GM18907 (cell line): Measurements from ENCODE around the gene WWOX.

Source experiments
- ATAC-seq: cut with Tn5 transposase; IDR thresholded peaks from one replicate; pipeline ENCODE4 v1.9.1; 2021; ENCODE audit warnings: mild to moderate bottlenecking, moderate library complexity; ENCODE audit not compliant: unreplicated experiment

WWOX gene

DNA sequence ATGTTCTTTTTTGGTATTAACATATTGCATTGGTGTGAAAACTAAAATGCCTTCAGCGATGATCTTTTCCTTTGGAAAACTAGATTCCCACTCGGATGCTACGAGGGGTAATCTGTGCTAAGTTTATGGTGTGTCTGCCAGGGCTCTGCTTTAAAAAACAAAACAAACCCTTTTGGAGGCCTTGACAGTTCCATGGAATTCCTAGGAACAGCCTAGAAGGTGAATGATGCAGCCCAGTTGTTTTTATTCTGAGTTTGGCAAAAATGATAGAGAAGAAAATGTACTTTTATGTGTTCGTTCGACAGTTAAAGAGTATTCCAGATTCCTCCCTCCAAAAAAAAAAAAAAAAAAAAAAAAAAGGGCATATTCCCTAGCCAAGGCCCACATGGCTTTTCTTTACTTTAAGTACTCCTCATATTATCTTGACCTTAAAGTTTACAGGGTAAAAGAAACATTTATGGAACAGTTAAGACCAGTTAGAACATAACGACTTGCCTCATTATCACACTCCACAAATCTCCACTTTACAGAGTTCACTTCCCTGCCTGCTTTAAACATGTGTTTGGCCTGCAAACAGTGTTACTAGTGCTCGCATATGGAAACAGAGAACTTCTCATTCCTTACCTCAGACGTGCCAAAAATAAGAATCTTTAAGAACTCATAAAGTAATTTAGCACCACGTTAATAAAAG is 159.1 kb downstream of the WWOX start:
- no peak for ATAC-seq

GRCh38 chr16:78259873-78260272 is 160.4 kb downstream of the WWOX start:
- ATAC-seq, result no peak

DNA sequence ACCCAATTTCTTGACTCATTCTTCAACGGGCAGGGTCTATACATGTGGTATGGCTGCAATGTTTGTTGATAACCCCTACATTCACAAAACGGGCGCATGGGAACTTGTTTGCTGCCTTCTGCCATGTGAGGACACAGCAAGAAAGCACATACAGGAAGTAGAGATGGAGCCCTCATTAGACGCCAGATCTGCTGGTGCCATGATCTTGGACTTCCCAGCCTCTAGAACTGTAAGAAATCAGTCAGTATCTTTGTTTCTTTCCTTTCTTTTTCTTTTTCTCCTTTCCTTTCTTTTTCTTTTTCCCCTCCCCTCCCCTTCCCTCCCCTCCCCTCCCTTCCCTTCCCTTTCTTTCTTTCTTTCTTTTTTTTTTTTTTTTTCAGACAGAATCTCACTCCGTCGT is 165.2 kb downstream of the WWOX start:
- no peak for ATAC-seq

GRCh38 chr16:78269256-78269655 is 169.8 kb downstream of the WWOX start:
- no peak for ATAC-seq

DNA sequence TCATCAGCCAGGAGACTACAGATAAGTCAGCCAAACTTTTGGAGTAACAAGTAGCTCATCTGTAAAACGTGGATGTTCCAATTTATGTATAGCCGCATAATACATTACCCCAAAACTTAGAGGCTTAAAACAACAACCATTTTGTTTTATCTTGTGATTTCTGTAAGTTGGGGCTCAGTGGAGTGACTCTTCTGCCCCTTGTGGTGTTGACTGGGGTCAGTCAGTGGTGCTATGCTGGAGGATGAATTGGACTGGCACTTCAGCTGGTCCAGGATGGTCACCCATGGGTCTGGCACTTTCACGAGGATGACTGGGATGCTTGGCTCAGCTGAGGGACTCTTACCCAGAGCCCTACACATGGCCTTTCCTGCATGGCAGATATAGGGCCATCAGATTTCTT is 172.5 kb downstream of the WWOX start:
- ATAC-seq, result no peak

GRCh38 chr16:78274771-78275170 is 175.3 kb downstream of the WWOX start:
- no peak for ATAC-seq

- ATAC-seq, result no peak
These were observed 176.0 kb downstream of the WWOX start for GRCh38 chr16:78275420-78275819.

GRCh38 chr16:78277321-78278055 is 178.0 kb downstream of the WWOX start:
- ATAC-seq, result no peak

- no peak for ATAC-seq
These were observed 178.6 kb downstream of the WWOX start for GRCh38 chr16:78278056-78278450.

DNA sequence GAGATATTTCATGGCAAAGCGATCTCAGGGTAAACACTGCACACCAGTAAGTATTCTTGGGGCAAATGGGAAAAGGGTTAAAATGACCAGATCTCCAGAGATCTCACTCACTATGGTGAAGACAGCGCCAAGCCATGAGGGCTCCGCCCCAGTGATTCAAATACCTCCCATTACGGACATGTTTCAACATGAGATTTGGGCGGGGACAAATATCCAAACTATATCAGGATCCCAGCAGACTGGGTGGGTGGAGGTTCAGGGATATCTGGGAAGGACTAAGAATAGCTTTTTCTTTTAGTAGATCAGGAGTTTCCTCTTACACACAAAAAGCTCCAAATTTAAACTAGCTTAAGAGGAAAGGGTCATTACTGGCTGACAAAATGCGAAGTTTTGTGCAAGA is 181.7 kb downstream of the WWOX start:
- ATAC-seq, result no peak

- no peak for ATAC-seq
These were observed 184.2 kb downstream of the WWOX start for GRCh38 chr16:78283548-78284251.

DNA sequence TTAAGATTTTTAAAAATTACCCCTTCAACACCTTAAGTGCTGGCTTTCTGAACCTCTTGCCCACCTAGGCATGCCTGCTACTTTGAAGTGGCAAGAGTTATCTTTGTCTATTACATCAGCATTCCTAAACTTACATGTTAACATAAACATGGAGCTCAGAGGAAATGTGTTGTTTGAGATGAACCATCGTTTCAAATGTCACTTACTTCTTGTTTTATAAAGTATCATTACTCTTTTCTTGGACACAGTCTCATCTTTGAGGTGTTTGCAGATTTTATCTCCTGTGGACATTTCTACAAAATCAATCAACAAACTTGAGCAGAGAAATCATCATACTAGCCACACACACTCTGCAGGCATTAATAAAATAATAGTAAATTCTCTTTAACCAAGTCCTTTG is 184.9 kb downstream of the WWOX start:
- no peak for ATAC-seq

- ATAC-seq, result no peak
These were observed 185.5 kb downstream of the WWOX start for GRCh38 chr16:78284957-78285434.

- no peak for ATAC-seq
These were observed 186.0 kb downstream of the WWOX start for GRCh38 chr16:78285437-78285922.

DNA sequence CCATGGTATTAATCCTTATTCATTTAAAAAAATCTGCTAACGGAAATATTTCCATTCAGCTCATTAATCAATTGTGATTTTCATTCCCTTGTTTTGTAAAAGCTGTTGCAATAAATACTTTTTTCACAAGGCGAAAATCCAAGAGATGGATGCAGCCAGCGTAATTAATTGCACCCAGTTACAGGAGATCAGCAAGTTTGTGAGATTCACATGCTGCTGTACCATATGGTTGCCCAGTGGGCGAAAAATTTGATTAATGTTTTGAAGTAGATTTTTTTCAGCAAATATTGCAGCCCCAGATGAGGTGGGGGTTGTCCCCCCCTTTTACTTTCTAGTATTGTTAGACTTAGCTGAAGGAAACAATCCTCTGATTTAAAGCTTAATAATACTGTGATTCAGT is 186.6 kb downstream of the WWOX start:
- ATAC-seq, result no peak

- no peak for ATAC-seq
These were observed 189.4 kb downstream of the WWOX start for GRCh38 chr16:78288888-78289287.

- no peak for ATAC-seq
These were observed 189.9 kb downstream of the WWOX start for GRCh38 chr16:78289373-78289772.

DNA sequence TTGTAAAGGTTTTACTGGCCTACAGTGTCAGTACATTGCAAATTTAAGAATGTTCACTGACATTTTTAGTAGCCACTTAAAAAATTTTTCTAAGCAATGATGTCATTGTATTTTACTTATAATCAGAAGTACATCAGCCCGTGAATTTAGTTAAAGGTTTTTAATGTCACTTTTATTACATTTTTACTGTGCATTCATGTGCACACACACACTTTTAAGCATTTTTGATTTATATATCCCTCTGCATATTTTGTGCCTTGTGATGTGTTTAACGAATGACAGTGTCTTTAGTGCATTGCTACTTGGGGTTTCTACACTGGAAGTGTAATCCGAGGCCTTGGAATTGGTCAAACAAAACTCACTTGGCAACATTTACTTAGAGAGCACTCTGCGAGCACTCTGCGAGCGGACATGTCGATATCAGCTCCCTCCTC is 190.4 kb downstream of the WWOX start:
- ATAC-seq, result no peak

DNA sequence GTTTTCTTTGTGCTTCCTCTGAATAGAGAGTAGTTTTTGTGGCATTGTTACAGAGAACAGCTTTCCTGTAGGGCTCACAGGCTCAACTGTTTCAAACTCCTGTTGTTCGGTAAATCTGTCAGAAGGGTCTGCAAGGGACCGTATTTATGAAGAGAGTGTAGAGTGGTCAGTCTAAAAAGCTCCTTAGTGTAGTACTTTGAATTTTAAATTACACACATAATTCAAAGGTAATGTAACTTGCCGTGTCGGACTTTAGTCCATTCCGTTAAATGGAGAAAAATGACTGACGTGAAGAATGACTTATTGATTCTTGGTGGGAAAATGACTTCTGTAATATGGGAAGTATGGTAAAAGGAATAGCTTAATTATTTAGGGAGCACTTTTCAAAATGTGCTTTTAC is 190.9 kb downstream of the WWOX start:
- ATAC-seq, result no peak

DNA sequence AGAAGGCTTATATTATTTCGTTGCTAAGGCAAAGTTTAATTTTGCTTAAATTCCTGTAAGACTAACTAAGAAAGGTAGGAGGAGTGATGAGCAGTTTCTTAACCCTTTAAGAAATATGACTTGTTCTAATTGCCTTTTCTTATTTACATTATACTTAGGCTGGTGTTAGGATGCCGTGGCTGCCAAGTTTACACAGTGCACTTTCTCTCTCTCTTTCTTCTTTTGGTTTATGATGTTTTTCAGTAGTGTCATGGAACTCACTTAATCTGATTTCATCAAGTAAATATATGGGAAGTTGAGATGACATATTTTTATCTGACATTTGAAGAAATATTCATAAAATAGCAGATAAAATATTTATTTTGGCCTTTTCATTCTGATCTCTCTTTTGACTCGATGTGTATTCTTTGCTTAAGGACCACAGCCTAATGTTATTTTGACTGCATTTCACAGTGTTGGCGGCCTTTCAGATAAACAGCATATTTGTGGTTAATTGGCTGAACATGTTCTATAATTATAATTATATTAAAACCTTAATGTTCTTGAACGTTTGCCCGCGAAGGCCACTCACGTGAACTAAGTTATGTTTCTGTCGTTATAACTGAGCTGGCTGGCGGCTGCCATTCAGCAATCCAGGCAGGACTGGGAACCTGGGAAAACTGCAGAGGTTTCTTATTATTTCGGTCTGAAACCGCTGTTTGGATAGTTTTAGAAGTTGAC is 191.6 kb downstream of the WWOX start:
- no peak for ATAC-seq

DNA sequence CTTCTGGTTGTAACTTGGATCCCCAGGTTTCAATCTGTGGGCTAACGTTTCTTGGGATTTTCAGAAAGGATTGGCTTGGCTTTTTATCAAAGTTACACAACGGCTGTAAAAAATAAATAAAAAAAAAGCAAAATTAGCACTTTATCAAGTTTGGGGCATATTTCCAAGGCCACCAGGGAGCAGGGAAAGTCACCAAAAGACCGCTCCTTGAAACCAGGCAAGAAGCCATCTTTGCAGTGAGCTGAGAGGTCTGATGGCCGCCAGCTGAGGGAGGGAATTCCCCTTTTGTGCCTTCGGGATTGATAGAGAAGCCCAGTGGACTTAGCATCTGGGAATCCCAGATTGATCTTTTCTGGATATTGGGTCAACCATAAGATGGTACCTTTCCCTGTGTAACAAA is 192.2 kb downstream of the WWOX start:
- ATAC-seq, result no peak
